SK-N-SH treated with all-trans-retinoic acid at 6 μM for 48 hours (cell line): ENCODE measurements around the gene PPP1CA.
"Not testable (repeated sequence)": the region's sequence is repeated elsewhere in the genome, so short reads cannot be mapped to it uniquely, and the experiment has no call there.

ENCODE experiments used
- CSDC2 ChIP-seq: fragments of 250-450 bp; sonication (Bioruptor Pico); IDR thresholded peaks from 2 replicates; pipeline ENCODE4 v1.5.0; 2020; ENCODE audit warnings: mild to moderate bottlenecking, moderate library complexity
- POU6F1 ChIP-seq: fragments of 250-450 bp; sonication (Bioruptor Pico); IDR thresholded peaks from 2 replicates; pipeline ENCODE4 v1.8.0; 2021; ENCODE audit warnings: low read depth, mild to moderate bottlenecking, moderate library complexity, borderline replicate concordance
- PPARA ChIP-seq: fragments of 250-450 bp; sonication (Bioruptor Pico); IDR thresholded peaks from 2 replicates; pipeline ENCODE4 v1.5.0; 2020; ENCODE audit warnings: mild to moderate bottlenecking, borderline replicate concordance
- TCF4 ChIP-seq: fragments of 250-450 bp; sonication (Bioruptor Pico); IDR thresholded peaks from 2 replicates; pipeline ENCODE4 v1.8.0; 2021; ENCODE audit warnings: mild to moderate bottlenecking, moderate library complexity, borderline replicate concordance
- ZFP3 ChIP-seq: fragments of 250-450 bp; sonication (Bioruptor Pico); IDR thresholded peaks from 2 replicates; pipeline ENCODE4 v1.5.0; 2020; ENCODE audit warnings: mild to moderate bottlenecking, moderate library complexity
- TF ChIP-seq, protein P1 (sequence below): fragments of 250-450 bp; sonication (Bioruptor Pico); IDR thresholded peaks from 2 replicates; pipeline ENCODE4 v1.5.1; 2021; ENCODE audit warnings: mild to moderate bottlenecking, moderate library complexity

DNA sequence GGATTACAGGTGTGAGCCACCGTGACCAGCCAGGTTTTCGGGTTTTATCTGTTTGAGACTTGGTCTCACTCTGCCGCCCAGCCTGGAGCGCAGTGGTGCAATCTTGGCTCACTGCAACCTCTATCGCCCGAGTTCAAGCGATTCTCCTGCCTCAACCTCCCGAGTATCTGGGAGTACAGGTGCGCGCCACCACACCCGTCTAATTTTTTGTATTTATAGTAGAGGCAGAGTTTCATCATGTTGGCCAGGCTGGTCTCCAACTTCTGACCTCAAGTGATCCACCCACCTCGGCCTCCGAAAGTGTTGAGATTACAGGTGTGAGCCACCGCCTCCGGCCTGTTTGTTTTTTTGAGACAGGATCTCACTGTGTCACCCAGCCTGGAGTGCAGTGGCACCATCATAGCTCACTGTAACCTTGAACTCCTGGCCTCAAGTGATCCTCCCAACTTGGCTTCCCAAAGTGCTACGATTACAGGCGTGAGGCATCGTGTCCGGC, 25.8 kb upstream of the PPP1CA start:
- TF ChIP-seq POU6F1 (CRISPR knock-in tag); PPARA; ZFP3 (CRISPR knock-in tag); CSDC2 (CRISPR knock-in tag); TCF4: not testable (repeated sequence)
- TF ChIP-seq, protein P1, sequence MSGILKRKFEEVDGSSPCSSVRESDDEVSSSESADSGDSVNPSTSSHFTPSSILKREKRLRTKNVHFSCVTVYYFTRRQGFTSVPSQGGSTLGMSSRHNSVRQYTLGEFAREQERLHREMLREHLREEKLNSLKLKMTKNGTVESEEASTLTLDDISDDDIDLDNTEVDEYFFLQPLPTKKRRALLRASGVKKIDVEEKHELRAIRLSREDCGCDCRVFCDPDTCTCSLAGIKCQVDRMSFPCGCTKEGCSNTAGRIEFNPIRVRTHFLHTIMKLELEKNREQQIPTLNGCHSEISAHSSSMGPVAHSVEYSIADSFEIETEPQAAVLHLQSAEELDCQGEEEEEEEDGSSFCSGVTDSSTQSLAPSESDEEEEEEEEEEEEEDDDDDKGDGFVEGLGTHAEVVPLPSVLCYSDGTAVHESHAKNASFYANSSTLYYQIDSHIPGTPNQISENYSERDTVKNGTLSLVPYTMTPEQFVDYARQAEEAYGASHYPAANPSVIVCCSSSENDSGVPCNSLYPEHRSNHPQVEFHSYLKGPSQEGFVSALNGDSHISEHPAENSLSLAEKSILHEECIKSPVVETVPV (CRISPR knock-in tag) = not testable (repeated sequence)
